Measurements from ENCODE around the gene NPL.

GRCh38 chr1:182766881-182767645 is 22.5 kb upstream of the NPL start:
- TF ChIP-seq EZH2 (IDR thresholded peaks at IDR 0.05; ENCODE audit: insufficient read depth, poor library complexity, severe bottlenecking) (no peak), EZH2phosphoT487 (IDR thresholded peaks at IDR 0.05; ENCODE audit: insufficient read depth, low read depth) (no peak)

All from GM23248 (cell line).